B cell (primary cell): ENCODE results near the gene ABHD13. TPM values are rescaled to one million over a fixed set of nuclear protein-coding genes. Genes with fewer than 3 reads are reported as not detected.

ENCODE experiments used
- ATAC-seq: fragments of 200-7000 bp; cut with Tn5 transposase; one replicate; pipeline ENCODE4 v1.10.0; 2021; ENCODE audit warnings: low read depth, mild to moderate bottlenecking, moderate number of reproducible peaks, moderate library complexity
- CTCF ChIA-PET: fragments of 350-600 bp; sonication (Branson Sonifier 250); formaldehyde crosslinking; loops from one replicate; lab custom pipeline; 2021; ENCODE audit warnings: antibody characterized with exemption, inconsistent platforms; lab: Charles Lee
- POLR2A ChIA-PET: fragments of 350-600 bp; sonication (Branson Sonifier 250); formaldehyde crosslinking; loops from one replicate; lab custom pipeline; 2021; ENCODE audit warnings: antibody characterized with exemption; lab: Charles Lee
- DNase-seq: peaks from one replicate; pipeline ENCODE4 v3.0.0; 2013
- H2AFZ ChIP-seq: 2 replicates; pipeline ENCODE4 v1.6.1; 2012; ENCODE audit warnings: mild to moderate bottlenecking, low read depth, low read length; ENCODE audit not compliant: insufficient read depth, poor library complexity, severe bottlenecking
- H3K27ac ChIP-seq, 2 donors: 1 replicate in 1 of 2; 2 replicates in 1 of 2; pipeline ENCODE4 v1.5.1; 2012 to 2013; ENCODE audit warnings: low read length in 2 of 2, mild to moderate bottlenecking in 2 of 2, moderate library complexity in 1 of 2
- H3K27me3 ChIP-seq, 4 experiments: fragments of 200-600 bp in 1 of 4; sonication (generic) in 1 of 4; replicated peaks in 1 of 4; 1 replicate in 2 of 4; 2 replicates in 2 of 4; pipeline versions ENCODE4 v1.6.1 to v1.7.0; 2013 to 2016; ENCODE audit warnings: low read length in 3 of 4, mild to moderate bottlenecking in 2 of 4, mixed read lengths in 1 of 4, moderate library complexity in 1 of 4; ENCODE audit not compliant: insufficient read depth in 4 of 4, control insufficient read depth in 3 of 4; ENCODE audit errors: control extremely low read depth in 1 of 4
- H3K36me3 ChIP-seq, 2 experiments: replicated peaks in 1 of 2; 1 replicate in 1 of 2; 2 replicates in 1 of 2; pipeline versions ENCODE4 v1.6.1 to v1.7.1; 2013; ENCODE audit warnings: low read length in 1 of 2; ENCODE audit not compliant: insufficient read depth in 2 of 2, control insufficient read depth in 1 of 2; ENCODE audit errors: control extremely low read depth in 1 of 2, extremely low read depth in 1 of 2
- H3K4me1 ChIP-seq, 2 donors: fragments of 200-600 bp in 1 of 2; sonication (generic) in 1 of 2; 1 replicate in 1 of 2; 2 replicates in 1 of 2; pipeline versions ENCODE4 v1.5.1 to v1.6.1; 2013 to 2017; ENCODE audit warnings: low read length in 2 of 2; ENCODE audit not compliant: control insufficient read depth in 2 of 2, insufficient read depth in 2 of 2
- H3K4me2 ChIP-seq: replicated peaks from 2 replicates; pipeline ENCODE3; 2012; ENCODE audit warnings: mild to moderate bottlenecking, low read depth, low read length; ENCODE audit not compliant: poor library complexity, severe bottlenecking
- H3K4me3 ChIP-seq, 5 experiments: fragments of 200-600 bp in 1 of 5; sonication (generic) in 1 of 5; 1 replicate in 3 of 5; 2 replicates in 2 of 5; pipeline versions ENCODE4 v1.5.1 to v1.7.0; 2011 to 2016; ENCODE audit warnings: low read length in 4 of 5, mild to moderate bottlenecking in 4 of 5, low read depth in 2 of 5, control low read depth in 1 of 5, moderate library complexity in 1 of 5; ENCODE audit not compliant: insufficient read depth in 1 of 5; ENCODE audit errors: control extremely low read depth in 1 of 5, extremely low read depth in 1 of 5
- H3K79me2 ChIP-seq: fragments of 200-600 bp; sonication (generic); one replicate; pipeline ENCODE4 v1.6.0; 2016; ENCODE audit warnings: low read length; ENCODE audit not compliant: control insufficient read depth, insufficient read depth
- H3K9ac ChIP-seq: fragments of 200-600 bp; sonication (generic); 2 replicates; pipeline ENCODE4 v1.6.1; 2017; ENCODE audit warnings: mild to moderate bottlenecking, low read length, moderate library complexity
- H3K9me3 ChIP-seq, 3 donors: one replicate each; pipeline versions ENCODE4 v1.6.1 to v1.7.1; 2013; ENCODE audit warnings: low read length in 2 of 3; ENCODE audit not compliant: control insufficient read depth in 2 of 3, insufficient read depth in 1 of 3; ENCODE audit errors: control extremely low read depth in 1 of 3
- H4K20me1 ChIP-seq: 2 replicates; pipeline ENCODE4 v1.6.0; 2012; ENCODE audit warnings: mild to moderate bottlenecking, low read length; ENCODE audit not compliant: insufficient read depth, control insufficient read depth, poor library complexity, severe bottlenecking
- H3K27ac Mint-ChIP-seq: one replicate; pipeline ENCODE4 v1.8.0; 2021; ENCODE audit warnings: mixed read lengths
- H3K27me3 Mint-ChIP-seq: one replicate; pipeline ENCODE4 v1.8.0; 2021; ENCODE audit warnings: mixed read lengths
- H3K4me1 Mint-ChIP-seq: one replicate; pipeline ENCODE4 v1.8.0; 2021; ENCODE audit warnings: mixed read lengths
- H3K4me3 Mint-ChIP-seq: one replicate; pipeline ENCODE4 v1.8.0; 2021; ENCODE audit warnings: mixed read lengths
- H3K9me3 Mint-ChIP-seq: one replicate; pipeline ENCODE4 v1.8.0; 2022; ENCODE audit warnings: mixed read lengths; ENCODE audit not compliant: insufficient read depth
- EZH2 ChIP-seq: IDR thresholded peaks from 2 replicates; pipeline ENCODE4 v1.6.1; 2012; ENCODE audit warnings: borderline replicate concordance, low read depth, mild to moderate bottlenecking, moderate library complexity, low read length; ENCODE audit not compliant: insufficient read depth, poor library complexity, severe bottlenecking
- WGBS: methylation state at CpG from one replicate; pipeline ENCODE4 v1.1.5; 2013; ENCODE audit warnings: missing lambda C conversion rate; ENCODE audit not compliant: insufficient coverage; 5-methylcytosine and 5-hydroxymethylcytosine counted together
- intact Hi-C: fragments of 100-400 bp; cut with micrococcal nuclease; formaldehyde crosslinking; loops from one replicate; pipeline ENCODE4 v1.10.0; 2022
- polyA plus RNA-seq: library from polyadenylated mRNA; depleted of rRNA; stranded (reverse); fragments of >200 nt; gene quantifications from 2 replicates; pipeline ENCODE4 v1.2.3, GENCODE V29; 2012
- total RNA-seq, 2 donors: library from RNA; stranded (reverse); fragments of 120-200 nt in 1 of 2; gene quantifications; 1 replicate in 1 of 2; 2 replicates in 1 of 2; pipeline versions ENCODE4 v1.2.3 to v1.2.4, GENCODE V29; 2013 to 2022
- TF ChIP-seq, protein P1 (sequence below): fragments of 200-600 bp; IDR thresholded peaks from one replicate; pipeline ENCODE4 v1.8.0; 2022; ENCODE audit warnings: antibody characterized with exemption, mild to moderate bottlenecking

The ABHD13 gene
- total and polyA plus RNA-seq, 2 donors (not counting 1 experiment from before 2014, with no cell fraction given): 6.2 to 14.6 TPM

DNA sequence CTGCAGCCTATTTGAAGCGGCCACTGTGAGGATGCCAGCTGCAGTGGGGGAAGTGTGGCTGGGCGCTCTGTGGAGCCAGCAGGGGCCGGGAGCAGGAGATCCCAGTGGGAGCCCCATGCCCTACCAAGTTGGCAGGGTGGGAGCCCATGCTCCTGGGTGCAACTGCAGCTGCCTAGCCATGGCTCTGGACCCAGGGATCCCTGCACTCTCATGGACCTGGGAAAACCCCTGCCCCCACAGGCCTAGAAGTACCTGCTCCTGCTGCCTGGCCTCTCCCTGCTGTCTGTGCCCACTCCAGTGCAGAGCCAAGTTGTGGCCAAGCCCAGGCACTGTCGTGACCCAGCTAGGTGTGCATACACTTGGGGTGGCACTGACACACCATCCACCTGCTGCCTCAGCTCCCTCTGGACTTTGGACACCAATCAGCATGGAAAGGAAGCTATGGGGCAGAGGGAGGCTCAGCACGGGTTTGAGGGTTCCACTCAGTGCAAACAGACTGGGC is 23.7 kb upstream of the ABHD13 start:
- no peak for ATAC-seq
- CTCF ChIA-PET: interaction anchor here (0.9 kb wide), 1 partner anchor 18 kb away, joined by 3 read pairs; no protein-coding TSS in a partner anchor
- H3K27ac ChIP-seq: no peak overlapping the region
- H4K20me1 ChIP-seq: no peaks in the 10 kb centered on the region
- peaks cover 2% of the 10 kb centered on the region for H3K4me1 Mint-ChIP-seq
- peaks cover 11% of the 10 kb centered on the region for H3K9me3 Mint-ChIP-seq
- WGBS: 80% methylated on average over 5 of the region's 5 CpGs
- H3K9ac ChIP-seq: no peak overlapping the region
- H3K4me1 ChIP-seq: no peaks in the 10 kb centered on the region
- H3K36me3 ChIP-seq: no peaks in the 10 kb centered on the region
- H3K4me2 ChIP-seq: no peak overlapping the region
- H3K79me2 ChIP-seq: no peaks in the 10 kb centered on the region
- H3K4me3 Mint-ChIP-seq: no peak overlapping the region
- H2AFZ ChIP-seq: no peak overlapping the region
- H3K9me3 ChIP-seq: peaks cover 2 to 22% (median 21%) of the 10 kb centered on the region in 3 donors
- POLR2A ChIA-PET: no interaction called here
- no peak overlapping the region for H3K4me3 ChIP-seq
- H3K27ac Mint-ChIP-seq: no peak overlapping the region
- no peak for DNase-seq
- H3K27me3 ChIP-seq: no peaks in the 10 kb centered on the region
- peaks cover 4% of the 10 kb centered on the region for H3K27me3 Mint-ChIP-seq
- no peak for TF ChIP-seq EZH2
- TF ChIP-seq, protein P1, sequence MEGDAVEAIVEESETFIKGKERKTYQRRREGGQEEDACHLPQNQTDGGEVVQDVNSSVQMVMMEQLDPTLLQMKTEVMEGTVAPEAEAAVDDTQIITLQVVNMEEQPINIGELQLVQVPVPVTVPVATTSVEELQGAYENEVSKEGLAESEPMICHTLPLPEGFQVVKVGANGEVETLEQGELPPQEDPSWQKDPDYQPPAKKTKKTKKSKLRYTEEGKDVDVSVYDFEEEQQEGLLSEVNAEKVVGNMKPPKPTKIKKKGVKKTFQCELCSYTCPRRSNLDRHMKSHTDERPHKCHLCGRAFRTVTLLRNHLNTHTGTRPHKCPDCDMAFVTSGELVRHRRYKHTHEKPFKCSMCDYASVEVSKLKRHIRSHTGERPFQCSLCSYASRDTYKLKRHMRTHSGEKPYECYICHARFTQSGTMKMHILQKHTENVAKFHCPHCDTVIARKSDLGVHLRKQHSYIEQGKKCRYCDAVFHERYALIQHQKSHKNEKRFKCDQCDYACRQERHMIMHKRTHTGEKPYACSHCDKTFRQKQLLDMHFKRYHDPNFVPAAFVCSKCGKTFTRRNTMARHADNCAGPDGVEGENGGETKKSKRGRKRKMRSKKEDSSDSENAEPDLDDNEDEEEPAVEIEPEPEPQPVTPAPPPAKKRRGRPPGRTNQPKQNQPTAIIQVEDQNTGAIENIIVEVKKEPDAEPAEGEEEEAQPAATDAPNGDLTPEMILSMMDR: no peak
- intact Hi-C loops: no loop called here

DNA sequence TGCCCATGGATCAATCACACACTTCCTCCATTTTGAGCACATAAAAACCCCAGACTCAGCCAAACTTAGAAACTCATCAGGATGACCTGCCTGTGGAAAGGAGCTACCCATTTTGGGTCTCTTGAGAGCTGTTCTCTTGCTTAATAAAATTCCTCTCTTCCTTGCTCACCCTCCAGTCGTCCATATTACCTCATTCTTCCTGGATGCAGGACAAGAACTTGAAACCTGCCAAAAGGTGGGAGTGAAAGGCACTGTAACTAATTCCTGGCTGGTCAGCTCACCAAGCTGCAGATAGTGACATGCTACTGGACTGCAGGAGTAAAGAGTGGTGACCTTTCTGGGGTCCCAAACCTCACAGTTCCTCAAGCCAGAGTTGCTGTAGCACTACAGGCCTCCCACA is 23.0 kb upstream of the ABHD13 start:
- WGBS: no CpG with 5 or more reads among the region's 1 CpG
- H3K9me3 ChIP-seq: peaks cover 2 to 21% (median 20%) of the 10 kb centered on the region in 3 donors
- no peak overlapping the region for H3K4me2 ChIP-seq
- no peaks in the 10 kb centered on the region for H4K20me1 ChIP-seq
- no peaks in the 10 kb centered on the region for H3K4me1 ChIP-seq
- intact Hi-C loops: no loop called here
- peaks cover 2% of the 10 kb centered on the region for H3K4me1 Mint-ChIP-seq
- no peak overlapping the region for H3K4me3 Mint-ChIP-seq
- no peaks in the 10 kb centered on the region for H3K79me2 ChIP-seq
- no peak for ATAC-seq
- no peak overlapping the region for H3K9ac ChIP-seq
- H2AFZ ChIP-seq: no peak overlapping the region
- no peaks in the 10 kb centered on the region for H3K36me3 ChIP-seq
- H3K4me3 ChIP-seq: no peak overlapping the region
- no peaks in the 10 kb centered on the region for H3K27me3 ChIP-seq
- CTCF ChIA-PET: interaction anchor here (0.9 kb wide), 1 partner anchor 19 kb away, joined by 3 read pairs; no protein-coding TSS in a partner anchor
- DNase-seq: no peak
- TF ChIP-seq, protein P1: no peak
- TF ChIP-seq EZH2: no peak
- peaks cover 11% of the 10 kb centered on the region for H3K9me3 Mint-ChIP-seq
- POLR2A ChIA-PET: no interaction called here
- no peak overlapping the region for H3K27ac ChIP-seq
- H3K27ac Mint-ChIP-seq: no peak overlapping the region
- peaks cover 5% of the 10 kb centered on the region for H3K27me3 Mint-ChIP-seq
